Lower lobe of right lung (tissue), 2 donors: ENCODE measurements around the gene HOXD9. TPM values are rescaled to one million over a fixed set of nuclear protein-coding genes. Genes with fewer than 3 reads are reported as not detected.

Experiments used
- ATAC-seq, 2 donors: fragments of 200-7000 bp; cut with Tn5 transposase; one replicate each; pipeline ENCODE4 v1.9.1; 2020 to 2022; ENCODE audit warnings: mild to moderate bottlenecking in 2 of 2, moderate library complexity in 2 of 2
- DNase-seq: peaks from one replicate; pipeline ENCODE4 v3.0.0-alpha.2; 2020
- H3K27ac ChIP-seq: fragments of 200-600 bp; one replicate; pipeline ENCODE4 v1.8.0; 2022
- H3K27me3 ChIP-seq: fragments of 200-600 bp; one replicate; pipeline ENCODE4 v1.8.0; 2022; ENCODE audit warnings: low read depth
- H3K36me3 ChIP-seq: fragments of 200-600 bp; one replicate; pipeline ENCODE4 v1.8.0; 2022; ENCODE audit warnings: mild to moderate bottlenecking
- H3K4me1 ChIP-seq: fragments of 200-600 bp; one replicate; pipeline ENCODE4 v1.8.0; 2022
- H3K4me3 ChIP-seq: fragments of 200-600 bp; one replicate; pipeline ENCODE4 v1.8.0; 2022; ENCODE audit warnings: mild to moderate bottlenecking
- H3K9me3 ChIP-seq: fragments of 200-600 bp; one replicate; pipeline ENCODE4 v1.8.0; 2022
- intact Hi-C: fragments of 100-400 bp; cut with DNase I; formaldehyde crosslinking; loops from one replicate; pipeline ENCODE4 v1.11.0; 2022
- total RNA-seq: library from RNA; stranded (reverse); fragmentation: NEBNext Ultra II Directional; extraction: Animal tissue kit (Norgen Biotek cat#: 25700); gene quantifications from one replicate; pipeline ENCODE4 v1.2.1, GENCODE V29; 2021
- TF ChIP-seq, protein P1 (sequence below): fragments of 200-600 bp; IDR thresholded peaks from one replicate; pipeline ENCODE4 v1.8.0; 2022; ENCODE audit warnings: antibody characterized with exemption, mild to moderate bottlenecking
- donor health status: DM: no; HTN: yes; CAD: no; lungs with severe emphysema.

HOXD9 gene
- total RNA-seq, 1 donor from 2014 or later, result 0.86 TPM

DNA sequence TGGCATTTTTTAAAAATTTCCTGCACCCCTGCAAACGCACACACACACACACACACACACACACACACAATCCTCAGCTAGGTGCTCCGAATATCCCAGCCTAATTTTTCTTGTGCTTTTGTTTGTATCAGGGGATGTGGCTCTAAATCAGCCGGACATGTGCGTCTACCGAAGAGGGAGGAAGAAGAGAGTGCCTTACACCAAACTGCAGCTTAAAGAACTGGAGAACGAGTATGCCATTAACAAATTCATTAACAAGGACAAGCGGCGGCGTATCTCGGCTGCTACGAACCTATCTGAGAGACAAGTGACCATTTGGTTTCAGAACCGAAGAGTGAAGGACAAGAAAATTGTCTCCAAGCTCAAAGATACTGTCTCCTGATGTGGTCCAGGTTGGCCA, 28.2 kb upstream of the HOXD9 start:
- DNase-seq, result no peak
- H3K4me3 ChIP-seq, result no peak overlapping the region
- intact Hi-C loops, result loop anchor here (10.0 kb wide), 1 partner anchor 400 kb away; no protein-coding TSS in a partner anchor
- H3K27me3 ChIP-seq, result peaks cover 98% of the 10 kb centered on the region
- peaks cover 26% of the 10 kb centered on the region for H3K4me1 ChIP-seq
- H3K36me3 ChIP-seq, result no peaks in the 10 kb centered on the region
- ATAC-seq, result no peak
- TF ChIP-seq, protein P1, sequence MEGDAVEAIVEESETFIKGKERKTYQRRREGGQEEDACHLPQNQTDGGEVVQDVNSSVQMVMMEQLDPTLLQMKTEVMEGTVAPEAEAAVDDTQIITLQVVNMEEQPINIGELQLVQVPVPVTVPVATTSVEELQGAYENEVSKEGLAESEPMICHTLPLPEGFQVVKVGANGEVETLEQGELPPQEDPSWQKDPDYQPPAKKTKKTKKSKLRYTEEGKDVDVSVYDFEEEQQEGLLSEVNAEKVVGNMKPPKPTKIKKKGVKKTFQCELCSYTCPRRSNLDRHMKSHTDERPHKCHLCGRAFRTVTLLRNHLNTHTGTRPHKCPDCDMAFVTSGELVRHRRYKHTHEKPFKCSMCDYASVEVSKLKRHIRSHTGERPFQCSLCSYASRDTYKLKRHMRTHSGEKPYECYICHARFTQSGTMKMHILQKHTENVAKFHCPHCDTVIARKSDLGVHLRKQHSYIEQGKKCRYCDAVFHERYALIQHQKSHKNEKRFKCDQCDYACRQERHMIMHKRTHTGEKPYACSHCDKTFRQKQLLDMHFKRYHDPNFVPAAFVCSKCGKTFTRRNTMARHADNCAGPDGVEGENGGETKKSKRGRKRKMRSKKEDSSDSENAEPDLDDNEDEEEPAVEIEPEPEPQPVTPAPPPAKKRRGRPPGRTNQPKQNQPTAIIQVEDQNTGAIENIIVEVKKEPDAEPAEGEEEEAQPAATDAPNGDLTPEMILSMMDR, result no peak
- H3K9me3 ChIP-seq, result no peaks in the 10 kb centered on the region
- H3K27ac ChIP-seq, result no peak overlapping the region

GRCh38 chr2:176095421-176095820, 27.1 kb upstream of the HOXD9 start:
- Histone ChIP-seq H3K9me3 (no peaks in the 10 kb centered on the region), H3K4me1 (peaks cover 26% of the 10 kb centered on the region), H3K4me3 (no peak overlapping the region), H3K27me3 (peaks cover 98% of the 10 kb centered on the region), H3K27ac (no peak overlapping the region), H3K36me3 (no peaks in the 10 kb centered on the region)
- no peak for DNase-seq
- no peak for ATAC-seq
- TF ChIP-seq, protein P1, result no peak
- intact Hi-C loops, result loop anchor here (10.0 kb wide), 1 partner anchor 401 kb away; no protein-coding TSS in a partner anchor

DNA sequence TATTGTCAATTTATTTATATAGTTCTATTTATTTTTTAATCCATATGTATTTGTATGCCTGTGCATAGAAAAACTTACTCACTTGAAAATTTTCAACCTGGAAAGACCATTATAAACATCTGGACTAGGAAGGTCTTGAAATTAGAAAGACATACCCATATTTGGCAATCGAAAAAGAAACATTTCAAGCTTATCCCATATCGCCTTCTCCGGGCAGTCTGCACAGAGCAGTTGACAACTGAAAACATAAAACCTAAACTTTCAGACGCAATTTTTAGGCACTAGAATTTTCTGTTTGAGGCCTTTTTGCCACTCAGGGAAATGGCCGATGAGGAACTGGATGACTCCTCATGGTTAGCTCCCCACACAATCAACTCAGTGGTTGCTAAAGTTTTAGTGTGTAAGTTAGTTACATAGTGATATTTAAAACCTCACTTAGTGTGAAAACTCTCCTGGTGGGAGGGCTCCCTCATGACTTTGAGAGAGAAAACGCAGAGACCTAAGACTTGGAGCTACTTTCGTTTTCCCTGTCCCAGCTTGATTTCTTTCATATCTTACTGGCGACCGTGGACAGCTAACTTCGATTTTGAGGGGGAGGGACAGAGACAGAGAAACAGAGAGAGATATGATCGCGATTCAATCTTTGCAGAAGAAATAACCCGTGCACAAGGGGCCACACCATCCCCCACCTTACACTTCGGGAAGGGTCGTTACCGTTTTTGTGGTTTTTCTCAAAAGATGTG, 26.1 kb upstream of the HOXD9 start:
- DNase-seq (no peak), ATAC-seq (no peak)
- intact Hi-C loops, result loop anchor here (10.0 kb wide), 1 partner anchor 402 kb away; no protein-coding TSS in a partner anchor
- peaks cover 98% of the 10 kb centered on the region for H3K27me3 ChIP-seq
- TF ChIP-seq, protein P1, result no peak
- H3K4me1 ChIP-seq, result peaks cover 26% of the 10 kb centered on the region
- H3K4me3 ChIP-seq, result peak overlapping the region; percentile 54
- no peaks in the 10 kb centered on the region for H3K36me3 ChIP-seq
- no peaks in the 10 kb centered on the region for H3K9me3 ChIP-seq
- no peak overlapping the region for H3K27ac ChIP-seq

GRCh38 chr2:176096986-176097819, 25.3 kb upstream of the HOXD9 start:
- TF ChIP-seq, protein P1, result peak; percentile 86
- Histone ChIP-seq H3K4me1 (peaks cover 26% of the 10 kb centered on the region), H3K4me3 (peak overlapping the region; percentile 54), H3K9me3 (no peaks in the 10 kb centered on the region), H3K36me3 (no peaks in the 10 kb centered on the region), H3K27ac (no peak overlapping the region), H3K27me3 (peaks cover 98% of the 10 kb centered on the region)
- intact Hi-C loops, result loop anchor here (10.0 kb wide), 1 partner anchor 402 kb away; no protein-coding TSS in a partner anchor
- DNase-seq (peak; percentile 71), ATAC-seq (peak; percentile 86 to 95)

DNA sequence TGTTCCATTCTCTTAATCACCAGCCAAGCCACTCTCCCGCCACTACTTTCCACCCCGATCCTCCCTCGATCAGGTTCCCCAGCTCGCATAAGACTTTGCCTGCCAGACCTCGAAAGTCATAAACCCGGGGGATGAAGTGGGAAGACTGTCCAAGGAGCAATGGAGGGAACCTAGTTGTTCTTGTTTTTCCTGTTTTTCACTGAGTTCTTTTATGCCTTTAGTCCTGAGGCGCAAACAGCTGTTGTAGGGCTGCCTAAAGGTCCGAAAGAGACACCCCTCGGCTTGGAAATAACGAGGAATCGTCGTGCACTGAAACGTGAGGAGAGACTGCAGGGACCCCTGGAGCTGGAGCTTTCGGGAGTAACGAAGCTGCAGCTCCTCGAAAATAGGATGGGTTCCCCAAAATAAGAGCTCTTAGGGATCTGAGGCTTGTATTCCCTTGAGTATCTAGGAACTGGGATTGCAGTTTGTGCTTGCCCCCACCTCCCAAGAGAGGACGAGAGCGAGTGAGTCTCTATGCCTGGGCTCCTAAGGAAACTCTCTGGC, 24.6 kb upstream of the HOXD9 start:
- no peaks in the 10 kb centered on the region for H3K36me3 ChIP-seq
- no peaks in the 10 kb centered on the region for H3K9me3 ChIP-seq
- ATAC-seq (no peak), DNase-seq (no peak)
- peaks cover 98% of the 10 kb centered on the region for H3K27me3 ChIP-seq
- H3K27ac ChIP-seq, result no peak overlapping the region
- TF ChIP-seq, protein P1, result no peak
- intact Hi-C loops, result loop anchor here (10.0 kb wide), 1 partner anchor 403 kb away; no protein-coding TSS in a partner anchor
- peaks cover 26% of the 10 kb centered on the region for H3K4me1 ChIP-seq
- peak overlapping the region; percentile 54 for H3K4me3 ChIP-seq
